C4-2B (cell line): ENCODE results near the gene PARVG.

Experiments used
- CTCF ChIP-seq: fragments of 450-650 bp; conservative IDR thresholded peaks from 2 replicates; pipeline ENCODE4 v1.5.1; 2017; ENCODE audit warnings: mild to moderate bottlenecking
- ZFX ChIP-seq: fragments of 450-650 bp; IDR thresholded peaks from 2 replicates; pipeline ENCODE4 v1.6.1; 2017

- TF ChIP-seq CTCF, result no peak
- TF ChIP-seq ZFX, result no peak
These were observed 547 bp downstream of the PARVG start for GRCh38 chr22:44181033-44181911.
